RWPE1 (cell line): ENCODE data around the gene ARHGAP12.

Experiments
- CTCF ChIA-PET: fragments of 350-600 bp; sonication (Branson Sonifier 250); formaldehyde crosslinking; extraction: SDS; loops from one replicate; lab custom pipeline; 2021; lab: Yijun Ruan, JAX
- POLR2A ChIA-PET: fragments of 400-600 bp; formaldehyde crosslinking; extraction: SDS; loops from one replicate; lab custom pipeline; 2020; ENCODE audit warnings: antibody characterized with exemption; ENCODE audit not compliant: low non-redundant PET; lab: Yijun Ruan, JAX
- DNase-seq: peaks from one replicate; pipeline ENCODE4 v3.0.0; 2012; ENCODE audit warnings: low spot score
- H3K27ac ChIP-seq: fragments of 450-650 bp; 2 replicates; pipeline ENCODE4 v1.5.1; 2017
- CTCF ChIP-seq: fragments of 450-650 bp; conservative IDR thresholded peaks from 2 replicates; pipeline ENCODE4 v1.5.1; 2017; ENCODE audit warnings: low read depth, mild to moderate bottlenecking

ARHGAP12 gene

GRCh38 chr10:31816318-31816717 lies 112.3 kb downstream of the ARHGAP12 start:
- DNase-seq: no peak
- H3K27ac ChIP-seq: no peak overlapping the region
- no peak for TF ChIP-seq CTCF
- POLR2A ChIA-PET: no interaction called here
- CTCF ChIA-PET: no interaction called here

GRCh38 chr10:31808258-31809218 lies 120.1 kb downstream of the ARHGAP12 start:
- TF ChIP-seq CTCF: peak; percentile 46
- H3K27ac ChIP-seq: no peak overlapping the region
- DNase-seq: no peak
- ChIA-PET POLR2A (no interaction called here), CTCF (interaction anchor here (0.6 to 0.9 kb wide), 9 partner anchors 14 to 1414 kb away, joined by 3 to 4 read pairs (median 3); no protein-coding TSS in a partner anchor)

- no peak overlapping the region for H3K27ac ChIP-seq
- ChIA-PET POLR2A (no interaction called here), CTCF (interaction anchor here (0.6 kb wide), 1 partner anchor 383 kb away, joined by 6 read pairs; no protein-coding TSS in a partner anchor)
- no peak for DNase-seq
- no peak for TF ChIP-seq CTCF
Measured at GRCh38 chr10:31804352-31804810, 124.2 kb downstream of the ARHGAP12 start.

DNA sequence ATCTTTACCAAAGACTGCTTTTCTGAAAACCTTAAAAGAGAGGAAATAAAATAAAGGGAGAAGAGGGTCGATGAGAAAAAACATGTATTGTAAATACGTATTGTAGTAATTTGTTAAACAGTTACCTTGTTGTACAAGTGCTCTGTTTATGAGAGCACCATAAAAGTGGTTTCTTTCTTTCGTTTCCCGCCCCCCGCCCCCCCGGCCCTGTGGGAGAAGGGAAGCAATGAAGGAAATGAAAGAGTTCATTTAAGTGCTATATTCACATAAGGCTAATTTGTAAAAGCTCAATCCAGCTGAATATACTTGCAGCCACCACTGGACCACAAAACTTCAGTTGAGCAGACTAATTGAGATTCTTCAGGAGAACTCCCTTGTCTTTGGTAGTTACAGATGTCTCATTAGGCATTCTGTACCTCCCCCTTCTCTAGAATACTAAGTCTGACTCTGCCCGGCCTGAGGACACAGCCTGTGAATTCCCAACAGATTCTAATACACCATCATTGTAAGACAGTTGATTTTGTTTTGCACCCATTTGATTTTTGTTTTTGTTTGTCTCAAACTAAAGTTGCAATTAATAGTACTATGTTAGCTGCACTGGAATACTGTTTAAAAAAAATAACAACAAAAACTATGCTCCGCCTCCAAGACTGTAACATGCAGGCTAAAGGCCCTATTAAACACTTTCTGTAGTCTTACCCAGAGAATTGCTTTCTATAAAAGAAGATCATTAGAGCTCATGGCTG lies 124.9 kb downstream of the ARHGAP12 start:
- POLR2A ChIA-PET: no interaction called here
- TF ChIP-seq CTCF: no peak
- H3K27ac ChIP-seq: no peak overlapping the region
- no peak for DNase-seq
- CTCF ChIA-PET: interaction anchor here (0.6 to 0.7 kb wide), 2 partner anchors 19 to 383 kb away, joined by 3 to 6 read pairs; no protein-coding TSS in a partner anchor

- ChIA-PET CTCF (no interaction called here), POLR2A (no interaction called here)
- no peak for TF ChIP-seq CTCF
- no peak for DNase-seq
- no peak overlapping the region for H3K27ac ChIP-seq
Measured at GRCh38 chr10:31799181-31799580, 129.4 kb downstream of the ARHGAP12 start.

DNA sequence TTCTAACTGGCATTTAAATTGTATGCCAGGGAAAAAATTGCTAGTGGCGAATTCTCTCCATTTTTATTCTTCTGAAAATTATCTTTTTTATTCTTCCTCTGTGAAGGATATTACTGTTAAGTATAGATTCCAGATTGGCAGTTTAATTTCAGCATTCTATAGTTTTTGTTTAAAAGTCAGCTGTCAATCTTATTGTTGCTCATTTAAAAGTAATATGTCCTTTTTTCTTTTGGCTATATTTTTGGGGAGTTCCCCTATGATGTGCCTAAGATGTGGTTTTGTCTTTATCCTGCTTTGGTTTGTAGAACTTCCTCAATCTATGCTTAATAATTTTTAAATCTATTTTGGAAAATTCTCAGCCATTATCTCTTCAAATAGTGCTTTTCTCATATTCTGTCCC lies 135.9 kb downstream of the ARHGAP12 start:
- CTCF ChIA-PET: no interaction called here
- DNase-seq: no peak
- H3K27ac ChIP-seq: no peak overlapping the region
- TF ChIP-seq CTCF: no peak
- POLR2A ChIA-PET: no interaction called here
